Measurements from ENCODE around the gene ATP5F1D.

ATP5F1D gene

GRCh38 chr19:1231729-1232637, 9.6 kb upstream of the ATP5F1D start:
- Histone ChIP-seq H3K36me3 (ENCODE audit: control insufficient read depth, insufficient read depth, low read length) (no peaks in the 10 kb centered on the region), H3K4me3 (ENCODE audit: low read length) (no peak overlapping the region), H3K4me1 (ENCODE audit: control insufficient read depth, insufficient read depth, low read length) (peaks cover 6% of the 10 kb centered on the region), H3K27me3 (ENCODE audit: control insufficient read depth, insufficient read depth, low read length) (peaks cover 1% of the 10 kb centered on the region), H3K27ac (ENCODE audit: low read depth, low read length) (peak overlapping the region; percentile 40), H3K9ac (ENCODE audit: low read length) (no peak overlapping the region)

- Histone ChIP-seq H3K4me1 (ENCODE audit: control insufficient read depth, insufficient read depth, low read length) (peaks cover 6% of the 10 kb centered on the region), H3K4me3 (ENCODE audit: low read length) (no peak overlapping the region), H3K27me3 (ENCODE audit: control insufficient read depth, insufficient read depth, low read length) (peaks cover 4% of the 10 kb centered on the region), H3K9ac (ENCODE audit: low read length) (no peak overlapping the region), H3K27ac (ENCODE audit: low read depth, low read length) (peak overlapping the region; percentile 40), H3K36me3 (ENCODE audit: control insufficient read depth, insufficient read depth, low read length) (no peaks in the 10 kb centered on the region)
These were observed 8.9 kb upstream of the ATP5F1D start for GRCh38 chr19:1232652-1233072.

- H3K9ac ChIP-seq (ENCODE audit: low read length) = no peak overlapping the region
- no peak overlapping the region for H3K27ac ChIP-seq (ENCODE audit: low read depth, low read length)
These were observed 8.4 kb upstream of the ATP5F1D start for GRCh38 chr19:1233115-1233667.

GRCh38 chr19:1234051-1234954, 7.2 kb upstream of the ATP5F1D start:
- no peak overlapping the region for H3K9ac ChIP-seq (ENCODE audit: low read length)

More at GRCh38 chr19:1233115-1233667, 8.4 kb upstream of the ATP5F1D start:
- no peaks in the 10 kb centered on the region for H3K36me3 ChIP-seq (ENCODE audit: control insufficient read depth, insufficient read depth, low read length)
- H3K4me3 ChIP-seq (ENCODE audit: low read length) = no peak overlapping the region
- H3K27me3 ChIP-seq (ENCODE audit: control insufficient read depth, insufficient read depth, low read length) = peaks cover 4% of the 10 kb centered on the region
- H3K4me1 ChIP-seq (ENCODE audit: control insufficient read depth, insufficient read depth, low read length) = peaks cover 6% of the 10 kb centered on the region

GRCh38 chr19:1234955-1235380, 6.6 kb upstream of the ATP5F1D start:
- peaks cover 6% of the 10 kb centered on the region for H3K4me1 ChIP-seq (ENCODE audit: control insufficient read depth, insufficient read depth, low read length)
- no peak overlapping the region for H3K27ac ChIP-seq (ENCODE audit: low read depth, low read length)
- H3K9ac ChIP-seq (ENCODE audit: low read length) = no peak overlapping the region
- no peaks in the 10 kb centered on the region for H3K36me3 ChIP-seq (ENCODE audit: control insufficient read depth, insufficient read depth, low read length)
- peaks cover 4% of the 10 kb centered on the region for H3K27me3 ChIP-seq (ENCODE audit: control insufficient read depth, insufficient read depth, low read length)
- H3K4me3 ChIP-seq (ENCODE audit: low read length) = no peak overlapping the region

More at GRCh38 chr19:1234051-1234954, 7.2 kb upstream of the ATP5F1D start:
- peaks cover 4% of the 10 kb centered on the region for H3K27me3 ChIP-seq (ENCODE audit: control insufficient read depth, insufficient read depth, low read length)
- peaks cover 6% of the 10 kb centered on the region for H3K4me1 ChIP-seq (ENCODE audit: control insufficient read depth, insufficient read depth, low read length)
- H3K36me3 ChIP-seq (ENCODE audit: control insufficient read depth, insufficient read depth, low read length) = no peaks in the 10 kb centered on the region
- H3K4me3 ChIP-seq (ENCODE audit: low read length) = no peak overlapping the region
- H3K27ac ChIP-seq (ENCODE audit: low read depth, low read length) = no peak overlapping the region

- H3K27me3 ChIP-seq (ENCODE audit: control insufficient read depth, insufficient read depth, low read length) = peaks cover 4% of the 10 kb centered on the region
- no peak overlapping the region for H3K9ac ChIP-seq (ENCODE audit: low read length)
- H3K27ac ChIP-seq (ENCODE audit: low read depth, low read length) = no peak overlapping the region
- no peaks in the 10 kb centered on the region for H3K36me3 ChIP-seq (ENCODE audit: control insufficient read depth, insufficient read depth, low read length)
- peak overlapping the region; percentile 15 for H3K4me3 ChIP-seq (ENCODE audit: low read length)
- peaks cover 6% of the 10 kb centered on the region for H3K4me1 ChIP-seq (ENCODE audit: control insufficient read depth, insufficient read depth, low read length)
These were observed 5.7 kb upstream of the ATP5F1D start for GRCh38 chr19:1235625-1236538.

- no peak overlapping the region for H3K27ac ChIP-seq (ENCODE audit: low read depth, low read length)
- peak overlapping the region; percentile 15 for H3K4me3 ChIP-seq (ENCODE audit: low read length)
- no peak overlapping the region for H3K9ac ChIP-seq (ENCODE audit: low read length)
- peaks cover 11% of the 10 kb centered on the region for H3K4me1 ChIP-seq (ENCODE audit: control insufficient read depth, insufficient read depth, low read length)
- H3K36me3 ChIP-seq (ENCODE audit: control insufficient read depth, insufficient read depth, low read length) = no peaks in the 10 kb centered on the region
- H3K27me3 ChIP-seq (ENCODE audit: control insufficient read depth, insufficient read depth, low read length) = peaks cover 4% of the 10 kb centered on the region
These were observed 5.0 kb upstream of the ATP5F1D start for GRCh38 chr19:1236576-1236975.

GRCh38 chr19:1237027-1237659, 4.4 kb upstream of the ATP5F1D start:
- peaks cover 4% of the 10 kb centered on the region for H3K27me3 ChIP-seq (ENCODE audit: control insufficient read depth, insufficient read depth, low read length)
- peak overlapping the region; percentile 54 for H3K4me3 ChIP-seq (ENCODE audit: low read length)
- peaks cover 10% of the 10 kb centered on the region for H3K4me1 ChIP-seq (ENCODE audit: control insufficient read depth, insufficient read depth, low read length)
- H3K27ac ChIP-seq (ENCODE audit: low read depth, low read length) = no peak overlapping the region
- H3K36me3 ChIP-seq (ENCODE audit: control insufficient read depth, insufficient read depth, low read length) = no peaks in the 10 kb centered on the region
- no peak overlapping the region for H3K9ac ChIP-seq (ENCODE audit: low read length)

- peaks cover 10% of the 10 kb centered on the region for H3K4me1 ChIP-seq (ENCODE audit: control insufficient read depth, insufficient read depth, low read length)
- no peak within 1 kb of the TSS for H3K9ac ChIP-seq (ENCODE audit: low read length)
- H3K4me3 ChIP-seq (ENCODE audit: low read length) = peak within 1 kb of the TSS; percentile 54
- H3K36me3 ChIP-seq (ENCODE audit: control insufficient read depth, insufficient read depth, low read length) = no peaks in the 10 kb centered on the region
- peak within 1 kb of the TSS; percentile 0 for H3K27ac ChIP-seq (ENCODE audit: low read depth, low read length)
- peaks cover 4% of the 10 kb centered on the region for H3K27me3 ChIP-seq (ENCODE audit: control insufficient read depth, insufficient read depth, low read length)
These were observed 3.7 kb upstream of the ATP5F1D start, which contains the start of gene CBARP for GRCh38 chr19:1237754-1238368. TSS of gene CBARP (minus strand) at chr19:1238005. CDS start at chr19:1236100, 1,905 bp downstream.

GRCh38 chr19:1238369-1239303, 2.9 kb upstream of the ATP5F1D start:
- peaks cover 4% of the 10 kb centered on the region for H3K27me3 ChIP-seq (ENCODE audit: control insufficient read depth, insufficient read depth, low read length)
- H3K27ac ChIP-seq (ENCODE audit: low read depth, low read length) = peak overlapping the region; percentile 0
- peaks cover 16% of the 10 kb centered on the region for H3K4me1 ChIP-seq (ENCODE audit: control insufficient read depth, insufficient read depth, low read length)
- H3K36me3 ChIP-seq (ENCODE audit: control insufficient read depth, insufficient read depth, low read length) = no peaks in the 10 kb centered on the region
- H3K9ac ChIP-seq (ENCODE audit: low read length) = no peak overlapping the region
- no peak overlapping the region for H3K4me3 ChIP-seq (ENCODE audit: low read length)

Measured in rectal smooth muscle tissue (tissue), 1 donor.